ENCODE data around the gene NUP37. TPM values are rescaled to one million over a fixed set of nuclear protein-coding genes. Genes with fewer than 3 reads are reported as not detected.

NUP37 gene
- total RNA-seq, 6 experiments from 2014 or later = 5.6 to 9.9 (median 7.0) TPM

DNA sequence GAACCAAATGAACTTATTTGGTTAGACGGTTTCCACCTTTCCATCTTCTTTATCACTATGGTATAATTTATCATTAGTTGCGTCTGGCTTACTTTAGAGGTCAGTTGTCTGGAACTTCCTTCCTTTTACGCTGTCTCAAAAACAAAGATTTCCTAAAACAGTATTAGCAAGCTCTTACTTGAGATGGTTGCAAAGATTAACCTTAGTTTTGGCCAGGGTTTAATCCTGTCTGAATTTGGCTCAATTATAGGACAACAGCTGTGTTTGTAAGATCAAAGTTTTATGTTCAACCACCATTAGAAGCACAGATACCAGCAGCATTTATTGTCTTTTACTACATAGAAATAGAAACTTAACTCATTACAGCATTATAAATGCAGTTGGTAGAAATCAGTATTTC is 50.2 kb downstream of the NUP37 start:
- WGBS (ENCODE audit: insufficient coverage, low coverage, low lambda C conversion rate, missing lambda C conversion rate) = 27% methylated on average over 3 of the region's 3 CpGs
- no peaks in the 10 kb centered on the region for H3K36me3 ChIP-seq
- no peaks in the 10 kb centered on the region for H3K27me3 ChIP-seq
- TF ChIP-seq POLR2A (IDR thresholded peaks at IDR 0.05) = no peak
- TF ChIP-seq, protein P1, sequence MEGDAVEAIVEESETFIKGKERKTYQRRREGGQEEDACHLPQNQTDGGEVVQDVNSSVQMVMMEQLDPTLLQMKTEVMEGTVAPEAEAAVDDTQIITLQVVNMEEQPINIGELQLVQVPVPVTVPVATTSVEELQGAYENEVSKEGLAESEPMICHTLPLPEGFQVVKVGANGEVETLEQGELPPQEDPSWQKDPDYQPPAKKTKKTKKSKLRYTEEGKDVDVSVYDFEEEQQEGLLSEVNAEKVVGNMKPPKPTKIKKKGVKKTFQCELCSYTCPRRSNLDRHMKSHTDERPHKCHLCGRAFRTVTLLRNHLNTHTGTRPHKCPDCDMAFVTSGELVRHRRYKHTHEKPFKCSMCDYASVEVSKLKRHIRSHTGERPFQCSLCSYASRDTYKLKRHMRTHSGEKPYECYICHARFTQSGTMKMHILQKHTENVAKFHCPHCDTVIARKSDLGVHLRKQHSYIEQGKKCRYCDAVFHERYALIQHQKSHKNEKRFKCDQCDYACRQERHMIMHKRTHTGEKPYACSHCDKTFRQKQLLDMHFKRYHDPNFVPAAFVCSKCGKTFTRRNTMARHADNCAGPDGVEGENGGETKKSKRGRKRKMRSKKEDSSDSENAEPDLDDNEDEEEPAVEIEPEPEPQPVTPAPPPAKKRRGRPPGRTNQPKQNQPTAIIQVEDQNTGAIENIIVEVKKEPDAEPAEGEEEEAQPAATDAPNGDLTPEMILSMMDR (IDR thresholded peaks at IDR 0.05) = no peak
- peaks cover 0 to 12% (median 0%) of the 10 kb centered on the region in 4 donors for H3K4me1 ChIP-seq
- peak overlapping the region in 1 of 3 donors; percentile 3 for H3K27ac ChIP-seq
- ATAC-seq = peak; percentile 47 to 79 (median 60)
- no peak overlapping the region for H3K4me3 ChIP-seq
- H3K9me3 ChIP-seq = no peaks in the 10 kb centered on the region
- DNase-seq = no peak
- intact Hi-C loops (cut with DNase I) = no loop called here

- intact Hi-C loops (cut with DNase I) = no loop called here
These were observed 52.2 kb downstream of the NUP37 start for GRCh38 chr12:102067574-102068258.

DNA sequence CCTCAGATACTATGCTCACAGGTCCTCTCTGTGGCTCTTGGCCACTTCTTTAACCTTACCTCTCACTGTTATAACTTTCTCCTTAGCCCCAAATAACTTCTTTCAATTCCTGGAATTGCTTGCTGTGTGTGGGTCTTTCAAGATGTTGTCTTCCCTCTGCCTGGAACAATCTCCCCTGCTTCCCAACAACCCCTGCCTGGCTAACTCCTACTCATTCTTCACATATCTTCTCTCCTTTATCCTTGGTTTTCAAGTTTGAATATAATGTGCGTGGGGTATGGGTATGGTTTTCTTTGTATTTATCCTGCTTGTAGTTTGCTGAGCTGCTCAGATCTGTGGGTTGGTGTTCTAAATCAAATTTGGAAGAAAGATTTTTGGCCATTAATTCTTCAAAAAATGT is 55.4 kb downstream of the NUP37 start:
- no peak for DNase-seq
- WGBS (ENCODE audit: insufficient coverage, low coverage, low lambda C conversion rate, missing lambda C conversion rate) = 82% methylated on average over 1 of the region's 1 CpG
- TF ChIP-seq POLR2A (IDR thresholded peaks at IDR 0.05) = no peak
- TF ChIP-seq, protein P1 (IDR thresholded peaks at IDR 0.05) = no peak
- Histone ChIP-seq H3K4me1 (peaks cover 0 to 5% (median 0%) of the 10 kb centered on the region in 4 donors), H3K36me3 (no peaks in the 10 kb centered on the region), H3K27ac (no peak overlapping the region), H3K27me3 (no peaks in the 10 kb centered on the region), H3K4me3 (no peak overlapping the region), H3K9me3 (no peaks in the 10 kb centered on the region)
- intact Hi-C loops (cut with DNase I) = no loop called here
- no peak for ATAC-seq

More at GRCh38 chr12:102067574-102068258, 52.2 kb downstream of the NUP37 start:
- Histone ChIP-seq H3K27me3 (no peaks in the 10 kb centered on the region), H3K27ac (no peak overlapping the region), H3K36me3 (no peaks in the 10 kb centered on the region), H3K9me3 (no peaks in the 10 kb centered on the region), H3K4me1 (peaks cover 0 to 12% (median 0%) of the 10 kb centered on the region in 4 donors), H3K4me3 (no peak overlapping the region)
- TF ChIP-seq, protein P1 (IDR thresholded peaks at IDR 0.05) = no peak
- TF ChIP-seq POLR2A (IDR thresholded peaks at IDR 0.05) = no peak
- DNase-seq = no peak
- no peak for ATAC-seq
- WGBS (ENCODE audit: insufficient coverage, low coverage, low lambda C conversion rate, missing lambda C conversion rate) = 73% methylated on average over 5 of the region's 5 CpGs

DNA sequence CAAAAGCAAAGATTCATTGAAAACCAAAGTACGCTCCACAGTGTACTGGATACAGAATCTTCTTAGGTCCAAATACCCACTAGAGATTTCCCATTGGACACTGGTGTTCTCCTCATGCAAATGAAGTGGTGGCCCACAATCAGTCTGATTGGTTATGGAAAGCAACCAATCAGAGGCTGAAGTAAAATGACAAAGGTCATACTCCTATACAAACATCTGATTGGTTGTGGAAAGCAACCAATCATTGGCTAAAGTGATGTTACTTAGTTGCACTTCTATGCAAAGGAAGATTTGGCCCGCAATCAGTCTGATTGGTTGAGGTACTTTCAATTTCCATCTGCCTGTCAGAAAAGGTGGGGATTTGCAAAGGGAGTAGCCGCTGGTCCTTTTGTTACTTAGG is 56.8 kb downstream of the NUP37 start:
- no peaks in the 10 kb centered on the region for H3K9me3 ChIP-seq
- peaks cover 0 to 4% (median 0%) of the 10 kb centered on the region in 4 donors for H3K4me1 ChIP-seq
- TF ChIP-seq POLR2A (IDR thresholded peaks at IDR 0.05) = no peak
- TF ChIP-seq, protein P1 (IDR thresholded peaks at IDR 0.05) = no peak
- no peaks in the 10 kb centered on the region for H3K36me3 ChIP-seq
- intact Hi-C loops (cut with DNase I) = no loop called here
- ATAC-seq (no peak), DNase-seq (no peak)
- H3K4me3 ChIP-seq = no peak overlapping the region
- H3K27me3 ChIP-seq = no peaks in the 10 kb centered on the region
- no peak overlapping the region for H3K27ac ChIP-seq
- WGBS (ENCODE audit: insufficient coverage, low coverage, low lambda C conversion rate, missing lambda C conversion rate) = 93% methylated on average over 2 of the region's 3 CpGs
